GM19351 (cell line): ENCODE results near the gene CACHD1.

Source experiments
- ATAC-seq: cut with Tn5 transposase; IDR thresholded peaks from one replicate; pipeline ENCODE4 v1.9.1; 2021; ENCODE audit warnings: mild to moderate bottlenecking, moderate library complexity; ENCODE audit not compliant: unreplicated experiment

Gene CACHD1

DNA sequence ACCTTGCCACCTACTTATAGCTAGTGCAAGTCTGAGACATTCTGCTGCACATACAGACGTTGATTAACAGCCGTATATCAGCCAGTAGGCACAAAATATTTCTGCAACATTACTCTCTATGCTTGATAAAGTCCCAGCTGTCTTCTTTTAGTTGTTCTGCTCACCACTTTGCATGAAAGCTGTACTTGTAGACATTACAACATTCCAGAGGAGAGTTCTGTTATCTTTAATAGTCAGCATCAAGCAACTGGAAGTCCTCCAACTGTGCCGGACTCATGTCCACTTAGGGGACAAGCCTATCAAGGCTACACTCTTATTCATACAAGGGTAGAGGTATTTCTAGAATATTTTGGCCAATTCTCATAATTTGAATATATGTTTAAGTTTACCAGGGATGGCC is 50.0 kb downstream of the CACHD1 start:
- no peak for ATAC-seq

DNA sequence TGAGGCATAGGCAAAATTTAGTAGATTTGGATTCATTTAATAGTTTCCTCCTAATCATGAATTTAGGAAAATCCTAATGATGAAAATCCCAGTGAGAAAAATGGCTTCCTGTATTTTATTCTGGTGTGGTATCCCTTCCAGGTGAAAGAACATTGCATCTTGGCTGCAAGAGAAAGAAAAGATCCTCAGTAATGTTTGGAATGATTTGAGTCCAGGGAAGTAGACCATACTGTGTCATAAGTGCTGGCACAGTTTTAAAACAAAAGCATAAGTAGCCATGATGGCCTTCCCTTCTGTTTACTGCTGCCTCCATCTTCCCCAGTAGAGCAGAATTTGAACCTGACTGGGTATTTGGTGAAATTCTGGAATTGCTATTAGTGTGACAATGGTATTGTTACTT is 52.8 kb downstream of the CACHD1 start:
- no peak for ATAC-seq

DNA sequence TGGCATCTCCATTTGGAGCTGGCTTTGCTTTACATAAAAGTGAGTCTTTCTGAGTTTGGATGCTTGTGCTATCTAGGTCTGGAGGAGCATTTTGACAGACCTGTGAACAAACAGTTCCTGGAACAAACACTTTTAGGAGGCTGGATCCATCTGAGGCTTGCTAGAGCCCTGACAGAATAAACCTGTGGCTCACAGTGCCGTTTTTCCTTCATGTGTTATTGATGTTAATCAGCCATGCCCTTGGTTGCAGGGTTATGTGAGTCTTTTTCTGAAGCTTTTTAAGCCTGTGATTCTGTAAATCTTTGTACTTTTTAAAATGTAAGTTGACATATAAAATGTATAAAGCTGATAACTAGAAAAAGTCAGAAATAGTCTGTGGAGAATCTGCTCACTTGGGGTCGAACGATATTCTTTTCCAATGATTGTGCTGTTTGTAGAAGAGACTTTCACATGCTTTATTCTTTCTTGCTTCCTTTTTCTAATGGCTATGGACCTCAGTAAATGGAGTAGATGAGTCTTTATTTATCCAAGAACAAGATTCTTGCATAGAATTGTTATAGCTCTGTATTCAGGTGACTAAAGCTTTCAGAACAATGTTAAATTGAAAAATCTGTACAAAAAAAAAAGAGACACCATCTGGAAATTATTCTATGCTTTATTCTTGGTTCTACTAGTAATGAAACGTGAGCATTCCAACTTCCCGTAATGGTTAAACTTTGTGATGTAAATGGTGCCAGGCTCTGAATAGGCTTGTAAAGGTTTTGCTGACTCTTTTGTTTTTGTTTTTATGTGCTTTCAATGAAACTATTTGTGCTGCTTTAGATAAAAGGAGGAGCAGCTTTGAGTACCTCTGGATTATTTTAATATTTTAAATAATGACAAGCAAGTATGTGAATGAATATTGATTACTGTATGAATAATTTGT is 53.7 kb downstream of the CACHD1 start:
- no peak for ATAC-seq

GRCh38 chr1:64524614-64525013 is 54.7 kb downstream of the CACHD1 start:
- no peak for ATAC-seq

DNA sequence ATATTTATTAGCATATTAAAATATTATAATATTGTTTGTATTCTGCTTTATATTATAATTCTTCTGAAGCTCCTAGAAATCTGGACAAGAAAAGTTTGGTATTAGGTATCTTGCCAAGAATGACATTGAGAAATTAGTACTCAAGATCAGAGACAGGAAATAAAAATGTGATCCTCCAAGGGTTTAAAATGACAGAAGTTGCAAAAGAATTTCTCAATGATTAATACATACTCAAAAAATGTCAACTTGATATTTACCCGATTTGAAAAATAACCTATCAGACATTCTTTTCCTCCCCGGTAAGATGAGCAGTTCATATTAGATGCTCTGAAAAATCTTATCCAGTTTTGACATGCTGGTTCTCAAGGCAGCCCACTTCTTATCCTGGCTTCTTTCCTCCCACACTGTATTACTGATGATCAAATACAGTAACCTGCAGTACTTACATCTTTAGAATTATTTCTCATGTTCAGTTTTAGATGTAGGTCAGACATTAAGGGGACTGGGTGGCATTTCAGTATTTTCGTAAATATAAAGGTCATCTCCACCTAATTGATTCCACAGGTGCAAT is 55.3 kb downstream of the CACHD1 start:
- no peak for ATAC-seq

GRCh38 chr1:64526312-64526711 is 56.4 kb downstream of the CACHD1 start:
- ATAC-seq, result no peak

GRCh38 chr1:64527165-64527564 is 57.2 kb downstream of the CACHD1 start:
- ATAC-seq, result no peak

- ATAC-seq, result no peak
Observed at GRCh38 chr1:64527786-64528185, 57.9 kb downstream of the CACHD1 start.

DNA sequence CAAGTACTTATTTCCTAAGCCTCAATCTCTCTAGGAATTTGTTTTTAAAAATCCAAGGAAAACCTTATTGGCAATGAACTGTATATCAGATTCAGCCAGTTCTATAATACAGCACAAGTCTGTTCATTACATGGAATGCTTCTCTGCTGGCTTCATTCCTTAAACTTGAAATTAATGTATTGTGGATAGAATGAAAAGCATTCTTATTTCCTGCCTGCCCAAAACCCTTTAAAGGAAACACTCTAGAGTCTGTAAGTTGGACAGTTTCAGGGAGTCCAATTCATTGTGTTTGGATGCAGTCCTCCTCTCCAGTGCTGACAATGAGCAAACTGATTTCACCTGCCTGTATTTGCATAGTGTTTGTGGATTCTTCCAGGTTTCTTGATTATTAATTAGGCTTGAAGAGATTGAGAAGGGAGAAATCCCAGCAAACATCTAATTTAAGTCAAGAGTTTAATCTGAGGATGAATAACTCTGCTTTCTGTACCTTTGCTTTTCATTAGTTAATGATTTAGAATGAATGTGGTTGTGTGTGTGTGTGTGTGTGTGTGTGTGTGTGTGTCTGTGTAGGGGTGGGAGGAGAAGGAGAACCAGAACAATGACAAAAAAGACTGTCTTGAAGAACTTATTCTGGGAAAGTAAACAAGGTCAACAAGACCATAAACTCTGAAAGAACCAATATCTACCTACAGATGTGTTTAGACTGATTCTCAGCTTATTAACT is 61.2 kb downstream of the CACHD1 start:
- no peak for ATAC-seq

GRCh38 chr1:64532646-64533045 is 62.7 kb downstream of the CACHD1 start:
- ATAC-seq, result no peak

GRCh38 chr1:64535938-64536835 is 66.3 kb downstream of the CACHD1 start:
- no peak for ATAC-seq

DNA sequence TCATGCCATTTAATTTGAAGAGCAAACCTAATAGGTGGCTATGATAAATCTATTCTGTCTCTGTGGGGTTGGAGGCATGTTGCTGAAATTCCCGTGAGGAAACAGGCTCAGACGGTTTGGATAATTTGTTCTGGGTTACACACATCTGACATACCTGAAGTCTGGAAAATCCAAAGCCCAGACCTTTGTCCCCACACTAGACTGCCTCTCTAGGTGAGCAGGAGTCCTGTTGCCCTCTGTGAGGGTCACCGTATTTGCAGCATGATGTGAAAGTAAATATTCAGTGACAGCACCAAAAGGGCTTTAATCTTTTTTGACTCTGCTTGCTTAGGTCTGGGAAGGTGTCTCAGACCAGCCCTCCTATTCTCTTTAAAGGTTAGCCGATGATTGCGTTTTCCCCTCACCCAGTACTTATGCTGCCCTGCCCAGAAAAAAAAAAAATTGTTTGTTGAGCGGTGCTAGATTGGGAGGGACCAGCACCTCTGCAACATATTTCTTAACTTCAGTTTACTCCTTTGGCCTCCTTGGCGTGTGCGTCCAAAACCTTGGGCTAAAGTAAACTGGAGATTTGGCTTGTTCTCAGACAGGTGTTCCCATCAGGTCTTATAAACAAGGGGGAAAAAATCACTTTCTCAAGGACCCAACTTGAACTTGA is 67.0 kb downstream of the CACHD1 start:
- ATAC-seq, result no peak

DNA sequence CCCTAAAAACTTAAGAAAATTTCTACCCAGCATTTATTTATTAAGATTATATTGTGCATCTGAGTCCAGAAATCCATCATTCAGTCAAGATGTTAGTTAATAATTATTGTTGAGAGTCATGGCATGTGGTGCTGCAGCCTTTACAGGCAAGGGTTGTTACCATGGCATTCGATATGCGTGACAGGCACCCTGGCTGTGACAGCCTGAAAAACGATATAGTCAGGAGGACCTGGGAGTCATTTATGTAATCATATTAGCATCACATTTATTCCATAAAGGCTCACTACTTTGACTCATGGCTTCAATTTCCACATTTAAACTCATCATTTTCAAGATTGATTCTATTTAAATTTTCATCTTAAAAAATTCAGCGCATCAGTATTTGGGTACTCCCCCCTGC is 68.0 kb downstream of the CACHD1 start:
- ATAC-seq, result no peak

DNA sequence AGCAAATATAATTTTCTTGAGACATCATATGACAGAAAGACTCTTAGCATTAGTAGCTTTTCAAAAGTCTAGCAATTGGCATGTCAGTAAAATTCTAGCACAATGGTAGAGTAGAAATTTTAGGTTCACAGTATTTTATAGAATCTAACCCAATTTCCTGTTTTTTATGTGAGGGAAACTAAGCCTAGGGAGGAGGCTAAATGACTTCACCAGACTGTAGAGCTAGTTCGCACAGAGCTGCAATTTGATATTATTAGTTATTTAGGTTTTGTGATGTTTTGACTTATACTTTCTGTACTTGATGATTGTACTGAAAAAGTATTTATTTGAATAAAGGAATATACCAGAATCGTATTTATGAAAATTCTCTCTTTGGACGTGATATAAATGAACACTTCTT is 68.5 kb downstream of the CACHD1 start:
- ATAC-seq, result no peak

- ATAC-seq, result no peak
Observed at GRCh38 chr1:64539289-64539688, 69.4 kb downstream of the CACHD1 start.

DNA sequence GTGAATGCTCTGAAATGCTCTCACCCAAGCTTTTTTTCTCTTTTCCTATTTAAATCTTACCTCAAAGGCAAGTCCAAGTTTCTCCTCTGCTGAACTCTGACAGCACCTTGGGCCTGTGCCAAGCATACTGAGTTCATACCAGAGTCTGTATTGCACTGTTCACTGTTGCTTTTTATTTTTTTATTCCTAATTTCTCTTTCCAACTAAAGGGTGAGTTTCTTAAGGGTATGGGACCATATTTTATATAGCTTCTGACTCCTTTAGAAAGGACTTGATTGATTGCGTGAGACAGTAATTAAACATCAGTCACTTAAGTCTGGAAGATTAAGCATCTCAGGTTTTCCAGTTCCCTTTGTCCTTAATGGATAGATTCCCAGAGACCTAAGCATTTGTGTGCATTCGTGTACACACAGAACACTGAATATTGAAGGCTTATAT is 69.9 kb downstream of the CACHD1 start:
- no peak for ATAC-seq

DNA sequence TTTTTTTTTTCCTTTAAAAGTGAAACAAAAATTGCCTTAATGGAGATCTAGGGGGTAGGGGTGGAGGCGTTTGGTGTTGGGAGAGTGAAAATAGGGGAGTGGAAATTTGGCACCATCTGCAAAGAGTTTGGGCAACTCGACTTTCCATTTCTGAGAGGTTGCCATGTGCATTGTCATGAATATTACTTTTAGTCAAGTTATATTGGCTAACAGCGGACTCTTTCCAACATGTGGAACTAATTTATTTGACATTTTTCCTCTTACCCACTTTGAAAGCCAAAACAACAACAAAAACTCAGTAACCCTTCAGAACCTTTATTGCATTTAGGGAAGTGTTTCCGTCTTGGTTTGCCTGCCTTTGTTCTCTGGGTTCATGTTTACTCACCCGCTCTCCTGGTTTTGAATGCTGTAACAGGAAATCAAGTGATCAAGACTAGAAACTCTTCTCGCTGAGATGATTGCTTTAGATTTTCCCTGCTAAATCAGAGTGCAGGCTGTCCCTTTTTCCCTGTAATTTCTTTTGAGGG is 70.4 kb downstream of the CACHD1 start:
- no peak for ATAC-seq

- no peak for ATAC-seq
Observed at GRCh38 chr1:64542118-64542517, 72.2 kb downstream of the CACHD1 start.

DNA sequence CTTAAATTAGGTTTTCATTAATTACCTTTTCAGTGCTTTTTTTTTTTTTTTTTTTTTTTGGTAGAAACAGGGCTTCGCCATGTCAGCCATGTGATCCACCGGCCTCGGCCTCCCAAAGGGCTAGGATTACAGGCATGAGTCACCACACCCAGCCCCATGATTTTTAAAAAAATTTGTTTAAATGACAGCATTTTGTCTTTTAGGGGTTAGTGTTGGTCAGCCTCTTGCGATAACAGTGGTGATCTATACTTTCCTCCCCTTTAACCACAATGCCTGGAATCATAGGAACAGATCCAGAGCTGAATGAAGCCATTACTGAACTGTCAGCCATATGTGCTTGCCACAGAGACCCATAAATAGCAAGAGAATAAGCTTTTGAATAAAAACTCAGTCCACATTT is 73.9 kb downstream of the CACHD1 start:
- no peak for ATAC-seq
